GM21529 (cell line): ENCODE data around the gene OGFOD1.

Experiments
- ATAC-seq: cut with Tn5 transposase; IDR thresholded peaks from one replicate; pipeline ENCODE4 v1.9.1; 2021; ENCODE audit not compliant: unreplicated experiment

The OGFOD1 gene

GRCh38 chr16:56450986-56451752, at the start of gene OGFOD1, which contains the start of gene NUDT21:
Gene OGFOD1 (plus strand): TSS chr16:56451554. CDS start chr16:56451613, 59 bp downstream.
Gene NUDT21 (minus strand): TSS chr16:56451332. CDS start chr16:56451202, 130 bp downstream.
- ATAC-seq: peak; percentile 98

GRCh38 chr16:56405977-56406672, 45.2 kb upstream of the OGFOD1 start:
- ATAC-seq: no peak

GRCh38 chr16:56408379-56409098, 42.8 kb upstream of the OGFOD1 start:
- ATAC-seq: no peak

- ATAC-seq: no peak
These were observed 42.2 kb upstream of the OGFOD1 start for GRCh38 chr16:56409195-56409594.

GRCh38 chr16:56411123-56411522, 40.2 kb upstream of the OGFOD1 start:
- no peak for ATAC-seq

GRCh38 chr16:56411624-56412023, 39.7 kb upstream of the OGFOD1 start:
- ATAC-seq: no peak

GRCh38 chr16:56413381-56413780, 38.0 kb upstream of the OGFOD1 start:
- no peak for ATAC-seq

- ATAC-seq: no peak
These were observed 37.0 kb upstream of the OGFOD1 start for GRCh38 chr16:56414366-56414765.

- no peak for ATAC-seq
These were observed 35.5 kb upstream of the OGFOD1 start for GRCh38 chr16:56415875-56416274.

- ATAC-seq: no peak
These were observed 34.2 kb upstream of the OGFOD1 start for GRCh38 chr16:56417138-56417537.

- no peak for ATAC-seq
These were observed 31.4 kb upstream of the OGFOD1 start for GRCh38 chr16:56419740-56420548.

GRCh38 chr16:56420613-56421012, 30.7 kb upstream of the OGFOD1 start:
- ATAC-seq: no peak

- ATAC-seq: no peak
These were observed 30.0 kb upstream of the OGFOD1 start for GRCh38 chr16:56421313-56421712.

- ATAC-seq: no peak
These were observed 29.2 kb upstream of the OGFOD1 start for GRCh38 chr16:56421976-56422669.

GRCh38 chr16:56422896-56423441, 28.4 kb upstream of the OGFOD1 start:
- no peak for ATAC-seq

- no peak for ATAC-seq
These were observed 27.6 kb upstream of the OGFOD1 start for GRCh38 chr16:56423584-56424403.

- no peak for ATAC-seq
These were observed 27.0 kb upstream of the OGFOD1 start for GRCh38 chr16:56424404-56424764.

- ATAC-seq: peak; percentile 30
These were observed 26.4 kb upstream of the OGFOD1 start for GRCh38 chr16:56424791-56425438.

- ATAC-seq: peak; percentile 74
These were observed 25.9 kb upstream of the OGFOD1 start, which contains the start of gene AMFR for GRCh38 chr16:56425439-56425832. Gene AMFR (minus strand): TSS chr16:56425545. CDS start chr16:56425327, 218 bp downstream.
